SU-DHL-6 (cell line): ENCODE results near the gene MBOAT7.
A peak's percentile ranks its signal among the peaks of the same experiment; 100 is the strongest.

Source experiments
- H2AFZ ChIP-seq: fragments of 200-600 bp; sonication (generic); 2 replicates; pipeline ENCODE4 v1.6.1; 2014; ENCODE audit warnings: low read depth, mild to moderate bottlenecking, moderate library complexity, mixed read lengths, antibody characterized with exemption, low read length; ENCODE audit not compliant: severe bottlenecking
- H3F3A ChIP-seq: fragments of 200-600 bp; shearing (Covaris generic); 2 replicates; pipeline ENCODE4 v1.6.0; 2016; ENCODE audit warnings: antibody characterized with exemption, mild to moderate bottlenecking; ENCODE audit not compliant: insufficient read depth
- H3K27ac ChIP-seq: fragments of 200-600 bp; sonication (generic); 2 replicates; pipeline ENCODE4 v1.5.1; 2016; ENCODE audit warnings: low read depth, mild to moderate bottlenecking, low read length, moderate library complexity, mixed read lengths
- H3K27me3 ChIP-seq: fragments of 200-600 bp; sonication (generic), shearing (Covaris generic); 2 replicates; pipeline ENCODE4 v1.6.0; 2014; ENCODE audit warnings: mild to moderate bottlenecking, low read length
- H3K36me3 ChIP-seq: fragments of 200-600 bp; sonication (generic); 2 replicates; pipeline ENCODE4 v1.6.1; 2014; ENCODE audit warnings: mild to moderate bottlenecking, low read length, mixed read lengths
- H3K4me2 ChIP-seq: fragments of 300-600, 200-600 bp; shearing (Covaris generic), sonication (generic); 2 replicates; pipeline ENCODE4 v1.6.0; 2014; ENCODE audit warnings: low read length, low read depth, mild to moderate bottlenecking; ENCODE audit not compliant: poor library complexity, severe bottlenecking
- H3K4me3 ChIP-seq: fragments of 200-600 bp; sonication (generic); 2 replicates; pipeline ENCODE4 v1.5.1; 2014; ENCODE audit warnings: antibody characterized with exemption, low read length, mild to moderate bottlenecking, mixed read lengths; ENCODE audit not compliant: insufficient read depth, poor library complexity, severe bottlenecking
- H3K79me2 ChIP-seq: fragments of 200-600 bp; sonication (generic); 2 replicates; pipeline ENCODE4 v1.6.1; 2014; ENCODE audit warnings: mild to moderate bottlenecking, low read length, moderate library complexity; ENCODE audit not compliant: insufficient read depth
- H3K9ac ChIP-seq: fragments of 200-600 bp; sonication (generic); 2 replicates; pipeline ENCODE4 v1.7.0; 2014; ENCODE audit warnings: mild to moderate bottlenecking, low read length
- H3K9me2 ChIP-seq: fragments of 200-600 bp; sonication (generic); replicated peaks from 2 replicates; pipeline ENCODE4 v1.6.1; 2014; ENCODE audit warnings: low read length; ENCODE audit not compliant: insufficient read depth
- H3K9me3 ChIP-seq: fragments of 200-600 bp; sonication (generic); 2 replicates; pipeline ENCODE4 v1.6.1; 2014; ENCODE audit warnings: low read length, mixed read lengths; ENCODE audit not compliant: insufficient read depth
- H4K20me1 ChIP-seq: fragments of 200-600 bp; sonication (generic); 2 replicates; pipeline ENCODE4 v1.6.1; 2014; ENCODE audit warnings: low read depth, mild to moderate bottlenecking, antibody characterized with exemption, low read length, moderate library complexity, mixed read lengths
- EZH2phosphoT487 ChIP-seq: fragments of 200-600 bp; sonication (generic), shearing (Covaris generic); conservative IDR thresholded peaks from 2 replicates; pipeline ENCODE4 v1.6.1; 2018; ENCODE audit warnings: mild to moderate bottlenecking, antibody characterized with exemption, low read length, moderate library complexity, mixed read lengths
- TF ChIP-seq, protein P1 (sequence below): fragments of 200-600 bp; sonication (generic); IDR thresholded peaks from one replicate; pipeline ENCODE4 v1.5.1; 2017; ENCODE audit warnings: antibody characterized with exemption, mild to moderate bottlenecking, low read length, moderate library complexity; ENCODE audit not compliant: insufficient read depth, poor library complexity, severe bottlenecking

The MBOAT7 gene

GRCh38 chr19:54201980-54202379 lies 12.6 kb upstream of the MBOAT7 start:
- H3K9ac ChIP-seq = peak overlapping the region; percentile 94
- peaks cover 48% of the 10 kb centered on the region for H4K20me1 ChIP-seq
- H3F3A ChIP-seq = peaks cover 45% of the 10 kb centered on the region
- H3K9me2 ChIP-seq = no peaks in the 10 kb centered on the region
- no peaks in the 10 kb centered on the region for H3K9me3 ChIP-seq
- H3K79me2 ChIP-seq = peaks cover 63% of the 10 kb centered on the region
- H2AFZ ChIP-seq = no peak overlapping the region
- H3K27ac ChIP-seq = peak overlapping the region; percentile 85
- no peaks in the 10 kb centered on the region for H3K27me3 ChIP-seq
- peak overlapping the region; percentile 79 for H3K4me2 ChIP-seq
- peaks cover 38% of the 10 kb centered on the region for H3K36me3 ChIP-seq
- TF ChIP-seq, protein P1, sequence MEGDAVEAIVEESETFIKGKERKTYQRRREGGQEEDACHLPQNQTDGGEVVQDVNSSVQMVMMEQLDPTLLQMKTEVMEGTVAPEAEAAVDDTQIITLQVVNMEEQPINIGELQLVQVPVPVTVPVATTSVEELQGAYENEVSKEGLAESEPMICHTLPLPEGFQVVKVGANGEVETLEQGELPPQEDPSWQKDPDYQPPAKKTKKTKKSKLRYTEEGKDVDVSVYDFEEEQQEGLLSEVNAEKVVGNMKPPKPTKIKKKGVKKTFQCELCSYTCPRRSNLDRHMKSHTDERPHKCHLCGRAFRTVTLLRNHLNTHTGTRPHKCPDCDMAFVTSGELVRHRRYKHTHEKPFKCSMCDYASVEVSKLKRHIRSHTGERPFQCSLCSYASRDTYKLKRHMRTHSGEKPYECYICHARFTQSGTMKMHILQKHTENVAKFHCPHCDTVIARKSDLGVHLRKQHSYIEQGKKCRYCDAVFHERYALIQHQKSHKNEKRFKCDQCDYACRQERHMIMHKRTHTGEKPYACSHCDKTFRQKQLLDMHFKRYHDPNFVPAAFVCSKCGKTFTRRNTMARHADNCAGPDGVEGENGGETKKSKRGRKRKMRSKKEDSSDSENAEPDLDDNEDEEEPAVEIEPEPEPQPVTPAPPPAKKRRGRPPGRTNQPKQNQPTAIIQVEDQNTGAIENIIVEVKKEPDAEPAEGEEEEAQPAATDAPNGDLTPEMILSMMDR = no peak
- no peak for TF ChIP-seq EZH2phosphoT487
- H3K4me3 ChIP-seq = peak overlapping the region; percentile 88

GRCh38 chr19:54201172-54201701 lies 11.9 kb upstream of the MBOAT7 start:
- H3K79me2 ChIP-seq = peaks cover 58% of the 10 kb centered on the region
- H3K4me2 ChIP-seq = peak overlapping the region; percentile 79
- H4K20me1 ChIP-seq = peaks cover 41% of the 10 kb centered on the region
- H3K27ac ChIP-seq = peak overlapping the region; percentile 85
- peak overlapping the region; percentile 94 for H3K9ac ChIP-seq
- H3F3A ChIP-seq = peaks cover 40% of the 10 kb centered on the region
- no peaks in the 10 kb centered on the region for H3K9me3 ChIP-seq
- peak overlapping the region; percentile 88 for H3K4me3 ChIP-seq
- no peak overlapping the region for H2AFZ ChIP-seq
- TF ChIP-seq, protein P1 = no peak
- TF ChIP-seq EZH2phosphoT487 = no peak
- H3K9me2 ChIP-seq = no peaks in the 10 kb centered on the region
- H3K36me3 ChIP-seq = peaks cover 38% of the 10 kb centered on the region
- H3K27me3 ChIP-seq = no peaks in the 10 kb centered on the region

- Histone ChIP-seq H3K36me3 (peaks cover 26% of the 10 kb centered on the region), H3K9ac (no peak overlapping the region), H3F3A (peaks cover 28% of the 10 kb centered on the region), H3K79me2 (peaks cover 40% of the 10 kb centered on the region), H2AFZ (no peak overlapping the region), H4K20me1 (peaks cover 24% of the 10 kb centered on the region), H3K27ac (no peak overlapping the region), H3K4me2 (no peak overlapping the region), H3K9me2 (no peaks in the 10 kb centered on the region), H3K27me3 (no peaks in the 10 kb centered on the region), H3K9me3 (no peaks in the 10 kb centered on the region), H3K4me3 (no peak overlapping the region)
- TF ChIP-seq, protein P1 = no peak
- TF ChIP-seq EZH2phosphoT487 = no peak
These were observed 10.0 kb upstream of the MBOAT7 start for GRCh38 chr19:54199401-54199800.
